B cell (primary cell): ENCODE data around the gene PEBP1. TPM values are rescaled to one million over a fixed set of nuclear protein-coding genes. Genes with fewer than 3 reads are reported as not detected.

ENCODE experiments used
- ATAC-seq: fragments of 200-7000 bp; cut with Tn5 transposase; one replicate; pipeline ENCODE4 v1.10.0; 2021; ENCODE audit warnings: low read depth, mild to moderate bottlenecking, moderate number of reproducible peaks, moderate library complexity
- CTCF ChIA-PET: fragments of 350-600 bp; sonication (Branson Sonifier 250); formaldehyde crosslinking; loops from one replicate; lab custom pipeline; 2021; ENCODE audit warnings: antibody characterized with exemption, inconsistent platforms; lab: Charles Lee
- POLR2A ChIA-PET: fragments of 350-600 bp; sonication (Branson Sonifier 250); formaldehyde crosslinking; loops from one replicate; lab custom pipeline; 2021; ENCODE audit warnings: antibody characterized with exemption; lab: Charles Lee
- DNase-seq: peaks from one replicate; pipeline ENCODE4 v3.0.0; 2013
- H2AFZ ChIP-seq: 2 replicates; pipeline ENCODE4 v1.6.1; 2012; ENCODE audit warnings: mild to moderate bottlenecking, low read depth, low read length; ENCODE audit not compliant: insufficient read depth, poor library complexity, severe bottlenecking
- H3K27ac ChIP-seq, 2 donors: 1 replicate in 1 of 2; 2 replicates in 1 of 2; pipeline ENCODE4 v1.5.1; 2012 to 2013; ENCODE audit warnings: low read length in 2 of 2, mild to moderate bottlenecking in 2 of 2, moderate library complexity in 1 of 2
- H3K27me3 ChIP-seq, 4 experiments: fragments of 200-600 bp in 1 of 4; sonication (generic) in 1 of 4; replicated peaks in 1 of 4; 1 replicate in 2 of 4; 2 replicates in 2 of 4; pipeline versions ENCODE4 v1.6.1 to v1.7.0; 2013 to 2016; ENCODE audit warnings: low read length in 3 of 4, mild to moderate bottlenecking in 2 of 4, mixed read lengths in 1 of 4, moderate library complexity in 1 of 4; ENCODE audit not compliant: insufficient read depth in 4 of 4, control insufficient read depth in 3 of 4; ENCODE audit errors: control extremely low read depth in 1 of 4
- H3K36me3 ChIP-seq, 2 experiments: replicated peaks in 1 of 2; 1 replicate in 1 of 2; 2 replicates in 1 of 2; pipeline versions ENCODE4 v1.6.1 to v1.7.1; 2013; ENCODE audit warnings: low read length in 1 of 2; ENCODE audit not compliant: insufficient read depth in 2 of 2, control insufficient read depth in 1 of 2; ENCODE audit errors: control extremely low read depth in 1 of 2, extremely low read depth in 1 of 2
- H3K4me1 ChIP-seq, 2 donors: fragments of 200-600 bp in 1 of 2; sonication (generic) in 1 of 2; 1 replicate in 1 of 2; 2 replicates in 1 of 2; pipeline versions ENCODE4 v1.5.1 to v1.6.1; 2013 to 2017; ENCODE audit warnings: low read length in 2 of 2; ENCODE audit not compliant: control insufficient read depth in 2 of 2, insufficient read depth in 2 of 2
- H3K4me2 ChIP-seq: replicated peaks from 2 replicates; pipeline ENCODE3; 2012; ENCODE audit warnings: mild to moderate bottlenecking, low read depth, low read length; ENCODE audit not compliant: poor library complexity, severe bottlenecking
- H3K4me3 ChIP-seq, 5 experiments: fragments of 200-600 bp in 1 of 5; sonication (generic) in 1 of 5; 1 replicate in 3 of 5; 2 replicates in 2 of 5; pipeline versions ENCODE4 v1.5.1 to v1.7.0; 2011 to 2016; ENCODE audit warnings: low read length in 4 of 5, mild to moderate bottlenecking in 4 of 5, low read depth in 2 of 5, control low read depth in 1 of 5, moderate library complexity in 1 of 5; ENCODE audit not compliant: insufficient read depth in 1 of 5; ENCODE audit errors: control extremely low read depth in 1 of 5, extremely low read depth in 1 of 5
- H3K79me2 ChIP-seq: fragments of 200-600 bp; sonication (generic); one replicate; pipeline ENCODE4 v1.6.0; 2016; ENCODE audit warnings: low read length; ENCODE audit not compliant: control insufficient read depth, insufficient read depth
- H3K9ac ChIP-seq: fragments of 200-600 bp; sonication (generic); 2 replicates; pipeline ENCODE4 v1.6.1; 2017; ENCODE audit warnings: mild to moderate bottlenecking, low read length, moderate library complexity
- H3K9me3 ChIP-seq, 3 donors: one replicate each; pipeline versions ENCODE4 v1.6.1 to v1.7.1; 2013; ENCODE audit warnings: low read length in 2 of 3; ENCODE audit not compliant: control insufficient read depth in 2 of 3, insufficient read depth in 1 of 3; ENCODE audit errors: control extremely low read depth in 1 of 3
- H4K20me1 ChIP-seq: 2 replicates; pipeline ENCODE4 v1.6.0; 2012; ENCODE audit warnings: mild to moderate bottlenecking, low read length; ENCODE audit not compliant: insufficient read depth, control insufficient read depth, poor library complexity, severe bottlenecking
- H3K27ac Mint-ChIP-seq: one replicate; pipeline ENCODE4 v1.8.0; 2021; ENCODE audit warnings: mixed read lengths
- H3K27me3 Mint-ChIP-seq: one replicate; pipeline ENCODE4 v1.8.0; 2021; ENCODE audit warnings: mixed read lengths
- H3K4me1 Mint-ChIP-seq: one replicate; pipeline ENCODE4 v1.8.0; 2021; ENCODE audit warnings: mixed read lengths
- H3K4me3 Mint-ChIP-seq: one replicate; pipeline ENCODE4 v1.8.0; 2021; ENCODE audit warnings: mixed read lengths
- H3K9me3 Mint-ChIP-seq: one replicate; pipeline ENCODE4 v1.8.0; 2022; ENCODE audit warnings: mixed read lengths; ENCODE audit not compliant: insufficient read depth
- CTCF ChIP-seq: fragments of 200-600 bp; IDR thresholded peaks from one replicate; pipeline ENCODE4 v1.8.0; 2022; ENCODE audit warnings: antibody characterized with exemption, mild to moderate bottlenecking
- EZH2 ChIP-seq: IDR thresholded peaks from 2 replicates; pipeline ENCODE4 v1.6.1; 2012; ENCODE audit warnings: borderline replicate concordance, low read depth, mild to moderate bottlenecking, moderate library complexity, low read length; ENCODE audit not compliant: insufficient read depth, poor library complexity, severe bottlenecking
- WGBS: methylation state at CpG from one replicate; pipeline ENCODE4 v1.1.5; 2013; ENCODE audit warnings: missing lambda C conversion rate; ENCODE audit not compliant: insufficient coverage; 5-methylcytosine and 5-hydroxymethylcytosine counted together
- intact Hi-C: fragments of 100-400 bp; cut with micrococcal nuclease; formaldehyde crosslinking; loops from one replicate; pipeline ENCODE4 v1.10.0; 2022
- polyA plus RNA-seq: library from polyadenylated mRNA; depleted of rRNA; stranded (reverse); fragments of >200 nt; gene quantifications from 2 replicates; pipeline ENCODE4 v1.2.3, GENCODE V29; 2012
- total RNA-seq, 2 donors: library from RNA; stranded (reverse); fragments of 120-200 nt in 1 of 2; gene quantifications; 1 replicate in 1 of 2; 2 replicates in 1 of 2; pipeline versions ENCODE4 v1.2.3 to v1.2.4, GENCODE V29; 2013 to 2022

Gene PEBP1
- total and polyA plus RNA-seq, 2 donors (not counting 1 experiment from before 2014, with no cell fraction given): 76.6 to 106 TPM

- H3K9me3 Mint-ChIP-seq: no peaks in the 10 kb centered on the region
- Histone ChIP-seq H3K4me2 (no peak overlapping the region), H3K4me1 (peaks cover 6 to 12% of the 10 kb centered on the region in 2 donors), H3K79me2 (no peaks in the 10 kb centered on the region), H3K9ac (no peak overlapping the region), H3K36me3 (no peaks in the 10 kb centered on the region), H3K27ac (no peak overlapping the region), H3K27me3 (peaks cover 0 to 30% (median 5%) of the 10 kb centered on the region in 4 experiments), H4K20me1 (no peaks in the 10 kb centered on the region), H3K9me3 (no peaks in the 10 kb centered on the region), H3K4me3 (no peak overlapping the region), H2AFZ (no peak overlapping the region)
- no peak overlapping the region for H3K27ac Mint-ChIP-seq
- H3K4me1 Mint-ChIP-seq: peaks cover 10% of the 10 kb centered on the region
- TF ChIP-seq CTCF: no peak
- no peak for TF ChIP-seq EZH2
- POLR2A ChIA-PET: no interaction called here
- no peak for DNase-seq
- CTCF ChIA-PET: no interaction called here
- intact Hi-C loops: no loop called here
- ATAC-seq: no peak
- 100% methylated on average over 1 of the region's 4 CpGs for WGBS
- H3K4me3 Mint-ChIP-seq: no peak overlapping the region
- H3K27me3 Mint-ChIP-seq: peaks cover 15% of the 10 kb centered on the region
These were observed 28.9 kb upstream of the PEBP1 start for GRCh38 chr12:118107011-118107410.

GRCh38 chr12:118107694-118108093, 28.2 kb upstream of the PEBP1 start:
- intact Hi-C loops: no loop called here
- peaks cover 0 to 23% (median 5%) of the 10 kb centered on the region in 4 experiments for H3K27me3 ChIP-seq
- no peaks in the 10 kb centered on the region for H3K9me3 ChIP-seq
- H3K9ac ChIP-seq: no peak overlapping the region
- no peak for DNase-seq
- no peaks in the 10 kb centered on the region for H3K9me3 Mint-ChIP-seq
- H3K4me2 ChIP-seq: no peak overlapping the region
- peaks cover 6 to 12% of the 10 kb centered on the region in 2 donors for H3K4me1 ChIP-seq
- 97% methylated on average over 6 of the region's 8 CpGs for WGBS
- peaks cover 10% of the 10 kb centered on the region for H3K4me1 Mint-ChIP-seq
- H3K27me3 Mint-ChIP-seq: peaks cover 13% of the 10 kb centered on the region
- H4K20me1 ChIP-seq: no peaks in the 10 kb centered on the region
- no peak overlapping the region for H3K27ac Mint-ChIP-seq
- H3K36me3 ChIP-seq: no peaks in the 10 kb centered on the region
- H3K4me3 ChIP-seq: no peak overlapping the region
- CTCF ChIA-PET: no interaction called here
- H3K79me2 ChIP-seq: no peaks in the 10 kb centered on the region
- H3K4me3 Mint-ChIP-seq: no peak overlapping the region
- no peak overlapping the region for H3K27ac ChIP-seq
- POLR2A ChIA-PET: no interaction called here
- TF ChIP-seq EZH2 (no peak), CTCF (no peak)
- H2AFZ ChIP-seq: no peak overlapping the region
- ATAC-seq: no peak
